ENCODE measurements around the gene PEX7. TPM values are rescaled to one million over a fixed set of nuclear protein-coding genes. Genes with fewer than 3 reads are reported as not detected.
"Not testable (repeated sequence)": the region's sequence is repeated elsewhere in the genome, so short reads cannot be mapped to it uniquely, and the experiment has no call there.

Gene PEX7
- total RNA-seq, 1 donor from 2014 or later: 2.5 TPM

DNA sequence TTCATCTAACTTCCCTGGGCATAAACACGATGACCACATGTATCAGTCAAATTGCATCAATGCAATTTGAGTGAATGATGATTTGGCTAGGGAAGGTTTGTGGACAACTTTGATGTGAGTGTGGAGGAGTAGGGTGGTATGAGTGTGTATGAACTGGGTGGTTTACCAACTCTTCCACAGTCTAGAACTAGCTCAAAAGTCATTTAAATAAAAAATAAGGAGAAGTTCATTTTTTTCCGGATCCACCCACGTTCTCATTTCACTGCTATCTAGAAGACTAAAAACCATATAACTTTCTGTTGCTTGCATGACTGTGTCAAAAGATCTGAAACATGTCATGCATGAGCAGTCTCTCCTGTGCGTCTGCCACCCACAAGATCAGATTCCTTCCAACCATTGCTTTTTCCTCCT is 123.3 kb downstream of the PEX7 start:
- intact Hi-C loops (cut with micrococcal nuclease): no loop called here

GRCh38 chr6:136947037-136947436 is 124.6 kb downstream of the PEX7 start:
- intact Hi-C loops (cut with micrococcal nuclease): no loop called here

DNA sequence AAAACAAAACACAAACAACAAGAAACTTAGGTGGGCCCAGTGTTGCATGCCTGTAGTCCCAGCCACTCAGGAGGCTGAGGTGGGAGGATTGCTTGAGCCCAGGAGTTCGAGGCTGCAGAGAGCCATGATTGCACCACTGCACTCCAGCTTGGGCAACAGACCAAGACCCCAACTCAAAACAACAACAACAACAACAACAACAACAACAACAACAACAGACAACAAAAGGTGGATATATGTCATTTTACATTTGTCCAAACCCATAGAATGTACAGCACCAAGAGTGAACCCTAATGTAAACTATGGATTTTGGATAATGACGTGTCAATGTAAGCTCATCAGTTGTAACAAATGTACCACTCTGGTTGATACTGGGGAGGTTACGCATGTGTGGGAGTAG is 127.6 kb downstream of the PEX7 start:
- intact Hi-C loops (cut with micrococcal nuclease): not testable (repeated sequence)

DNA sequence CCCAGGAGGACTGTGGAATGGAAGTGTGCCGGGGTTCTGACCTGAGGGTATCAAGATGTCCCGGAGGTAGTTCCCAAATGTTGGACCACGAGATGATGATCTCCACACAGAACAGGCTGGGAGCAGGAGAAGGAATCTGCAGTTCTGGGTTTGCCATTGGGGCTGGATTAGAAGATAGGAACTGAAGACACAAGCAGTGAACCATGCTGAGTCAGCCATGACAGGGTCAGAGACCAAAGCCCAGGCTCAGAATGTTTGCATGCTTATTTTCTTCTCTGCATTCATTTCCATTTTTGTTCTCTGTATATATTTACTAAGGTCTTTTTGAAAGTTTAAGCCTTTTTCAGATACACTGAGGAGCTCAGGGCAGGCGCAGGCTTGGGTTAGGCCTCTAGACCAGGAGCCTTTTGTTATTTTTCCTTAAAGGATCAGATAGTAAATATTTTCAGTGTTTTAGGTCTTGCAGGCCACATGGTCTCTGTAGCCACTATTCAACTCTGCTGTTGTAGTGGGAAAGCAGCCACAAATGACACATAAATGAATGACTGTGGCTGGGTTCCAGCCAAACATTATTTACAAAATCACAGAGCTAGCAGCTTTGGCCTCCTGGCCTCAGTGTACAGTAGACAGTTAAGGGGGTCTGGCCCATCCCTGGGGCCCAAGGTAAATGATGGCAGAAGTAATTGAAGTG is 128.2 kb downstream of the PEX7 start:
- intact Hi-C loops (cut with micrococcal nuclease): no loop called here

DNA sequence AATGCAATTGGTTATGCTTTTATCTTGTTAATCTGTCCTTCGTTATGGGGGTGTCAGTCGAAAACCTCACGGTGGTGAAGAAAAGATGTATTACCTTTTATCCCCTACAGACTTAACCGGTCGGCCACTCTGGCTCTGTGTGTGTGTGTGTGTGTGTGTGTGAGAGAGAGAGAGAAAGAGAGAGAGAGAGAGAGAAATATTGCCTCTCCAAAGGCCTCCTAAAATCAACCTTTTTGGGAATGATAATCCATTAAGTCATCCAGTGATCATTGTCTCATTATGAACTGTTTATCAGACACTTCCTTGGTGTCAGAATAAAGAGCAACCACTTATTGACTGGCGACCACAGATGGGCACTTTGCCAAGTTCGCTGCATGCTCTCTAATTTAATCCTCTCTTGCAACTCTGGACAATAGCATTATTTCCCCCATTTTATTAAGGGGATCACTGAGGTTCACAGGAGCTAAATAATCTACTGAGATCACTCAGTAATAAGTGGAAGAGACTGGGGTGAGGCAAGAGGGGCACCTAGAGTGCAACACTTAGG is 130.4 kb downstream of the PEX7 start:
- intact Hi-C loops (cut with micrococcal nuclease): no loop called here

GRCh38 chr6:136955123-136955522 is 132.7 kb downstream of the PEX7 start:
- intact Hi-C loops (cut with micrococcal nuclease): no loop called here

DNA sequence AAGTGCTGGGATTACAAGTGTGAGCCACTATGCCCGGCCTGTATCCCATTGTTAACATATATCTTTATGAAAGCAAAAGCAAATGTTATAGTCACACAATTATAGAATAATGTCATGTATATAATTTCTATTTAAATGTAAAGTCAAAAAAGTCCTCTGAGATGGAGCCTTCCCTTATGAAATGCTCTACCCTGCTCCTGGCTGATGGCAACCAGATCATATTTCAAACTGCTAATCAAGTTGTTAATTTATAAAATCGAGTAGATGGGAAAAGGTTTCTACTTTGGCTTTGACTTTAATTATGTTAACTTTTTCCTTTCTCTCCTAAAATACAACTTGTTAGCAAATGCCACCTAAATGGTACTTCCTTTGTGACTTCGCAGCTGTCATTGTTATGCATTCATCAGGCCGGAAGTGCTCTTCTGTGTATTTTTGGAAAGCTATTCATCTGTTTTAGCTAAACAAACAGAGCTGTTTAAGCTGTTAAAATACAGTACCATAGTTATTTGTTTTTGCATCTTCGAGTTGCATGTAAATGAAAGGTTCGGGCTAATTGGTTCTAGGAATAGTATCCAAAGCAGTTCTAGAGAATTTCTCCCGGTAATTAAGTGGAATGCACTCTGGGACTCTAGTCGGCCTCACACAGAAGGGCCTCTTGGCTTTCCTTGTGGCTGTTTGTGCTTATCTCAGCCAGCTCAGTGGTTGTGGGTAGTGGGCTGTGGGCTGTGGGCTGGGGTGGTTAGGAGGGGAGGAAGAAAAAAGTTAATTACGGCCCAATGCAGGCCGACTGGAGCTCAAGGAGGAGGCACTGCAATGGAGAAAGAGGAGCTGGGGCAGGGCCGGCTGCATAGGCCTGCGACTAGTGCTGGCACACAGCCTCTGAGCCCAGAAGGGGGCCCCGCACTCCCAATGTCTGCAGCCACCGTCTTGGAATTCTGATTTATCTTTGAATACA is 134.5 kb downstream of the PEX7 start:
- intact Hi-C loops (cut with micrococcal nuclease): no loop called here

- intact Hi-C loops (cut with micrococcal nuclease): no loop called here
Observed at GRCh38 chr6:136958168-136958567, 135.8 kb downstream of the PEX7 start.

DNA sequence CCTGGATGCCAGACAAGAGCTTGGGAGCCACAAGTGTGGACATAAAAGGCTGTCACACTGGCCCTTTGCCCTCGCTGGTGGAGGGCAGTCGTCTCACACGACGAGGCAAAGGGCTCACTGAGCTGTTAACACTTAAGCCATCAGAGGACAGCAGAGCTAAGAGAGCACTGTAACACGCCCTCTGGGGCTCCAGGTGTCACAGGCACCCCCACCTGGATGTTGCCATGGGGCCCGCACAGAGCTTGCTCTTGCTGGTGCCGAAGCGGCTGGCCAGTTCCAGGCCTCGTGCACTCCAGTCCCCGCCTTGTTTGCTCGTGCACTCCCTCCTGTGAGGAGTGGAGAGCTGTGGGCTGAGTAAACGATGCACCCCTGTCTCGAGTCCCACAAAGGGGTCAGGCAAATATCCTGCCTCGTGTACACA is 137.1 kb downstream of the PEX7 start:
- intact Hi-C loops (cut with micrococcal nuclease): no loop called here

GRCh38 chr6:136959935-136960334 is 137.5 kb downstream of the PEX7 start:
- intact Hi-C loops (cut with micrococcal nuclease): loop anchor here (10.0 kb wide), 1 partner anchor 135 kb away; no protein-coding TSS in a partner anchor

- intact Hi-C loops (cut with micrococcal nuclease): loop anchor here (10.0 kb wide), 1 partner anchor 134 kb away; no protein-coding TSS in a partner anchor
Observed at GRCh38 chr6:136960781-136961180, 138.4 kb downstream of the PEX7 start.

DNA sequence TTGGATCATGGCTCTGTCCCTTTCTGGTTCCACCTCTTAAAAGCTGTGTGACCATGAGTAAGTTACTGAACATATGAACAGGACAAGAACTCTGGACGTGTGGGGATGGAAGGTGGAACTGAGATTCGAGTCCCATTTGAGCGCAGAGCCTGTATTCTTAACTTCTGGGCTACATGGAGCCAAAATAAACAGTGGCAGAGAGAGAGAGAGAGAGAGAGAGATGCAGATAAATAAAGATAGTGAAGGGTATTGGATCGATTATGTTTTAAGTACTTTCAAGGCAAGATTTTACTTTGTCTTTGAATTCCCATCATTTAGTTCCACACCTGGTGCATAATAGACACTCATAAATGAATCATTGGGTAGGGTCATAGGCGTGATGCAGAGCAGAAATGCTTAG is 139.5 kb downstream of the PEX7 start:
- intact Hi-C loops (cut with micrococcal nuclease): loop anchor here (10.0 kb wide), 1 partner anchor 133 kb away; no protein-coding TSS in a partner anchor

GRCh38 chr6:136962661-136963060 is 140.3 kb downstream of the PEX7 start:
- intact Hi-C loops (cut with micrococcal nuclease): loop anchor here (10.0 kb wide), 1 partner anchor 132 kb away; no protein-coding TSS in a partner anchor

- intact Hi-C loops (cut with micrococcal nuclease): loop anchor here (10.0 kb wide), 1 partner anchor 132 kb away; no protein-coding TSS in a partner anchor
Observed at GRCh38 chr6:136963259-136963658, 140.9 kb downstream of the PEX7 start.

Other genes starting within 250 kb of the PEX7 start
- 24.0 and 24.4 TPM in 2 replicates for gene MAP3K5, start 30.1 kb upstream of the PEX7 start, total RNA-seq
- not detected in 2 replicates for gene SLC35D3, start 99.7 kb downstream of the PEX7 start, total RNA-seq
- gene IL20RA, start 222.4 kb downstream of the PEX7 start, total RNA-seq: not detected in 2 replicates